Activated CD4-positive, alpha-beta T cell treated with anti-CD3 and anti-CD28 coated beads for 24 hours (primary cell): Measurements from ENCODE around the gene EXOC7.

Experiments
- DNase-seq, 2 donors: peaks; one replicate each; pipeline ENCODE4 v3.0.0-alpha.2; 2020; ENCODE audit warnings: low read depth in 2 of 2

EXOC7 gene

DNA sequence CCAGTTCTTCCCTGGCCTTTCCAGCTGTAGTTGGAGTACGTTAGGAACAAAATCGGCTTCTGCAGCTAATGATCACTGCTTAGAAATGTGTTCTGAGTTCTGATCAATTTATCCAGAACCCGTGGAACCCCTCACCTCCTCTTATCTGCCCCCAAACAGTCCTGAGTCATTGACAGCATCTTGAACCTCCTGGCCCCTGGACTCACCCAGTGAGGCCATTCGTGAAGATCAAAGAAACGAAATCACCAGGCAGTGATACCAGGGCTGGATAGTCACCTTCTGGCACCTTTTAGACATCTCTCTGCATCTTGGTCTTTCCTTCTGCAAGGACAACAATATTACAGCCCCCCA, 17.0 kb upstream of the EXOC7 start:
- no peak for DNase-seq

DNA sequence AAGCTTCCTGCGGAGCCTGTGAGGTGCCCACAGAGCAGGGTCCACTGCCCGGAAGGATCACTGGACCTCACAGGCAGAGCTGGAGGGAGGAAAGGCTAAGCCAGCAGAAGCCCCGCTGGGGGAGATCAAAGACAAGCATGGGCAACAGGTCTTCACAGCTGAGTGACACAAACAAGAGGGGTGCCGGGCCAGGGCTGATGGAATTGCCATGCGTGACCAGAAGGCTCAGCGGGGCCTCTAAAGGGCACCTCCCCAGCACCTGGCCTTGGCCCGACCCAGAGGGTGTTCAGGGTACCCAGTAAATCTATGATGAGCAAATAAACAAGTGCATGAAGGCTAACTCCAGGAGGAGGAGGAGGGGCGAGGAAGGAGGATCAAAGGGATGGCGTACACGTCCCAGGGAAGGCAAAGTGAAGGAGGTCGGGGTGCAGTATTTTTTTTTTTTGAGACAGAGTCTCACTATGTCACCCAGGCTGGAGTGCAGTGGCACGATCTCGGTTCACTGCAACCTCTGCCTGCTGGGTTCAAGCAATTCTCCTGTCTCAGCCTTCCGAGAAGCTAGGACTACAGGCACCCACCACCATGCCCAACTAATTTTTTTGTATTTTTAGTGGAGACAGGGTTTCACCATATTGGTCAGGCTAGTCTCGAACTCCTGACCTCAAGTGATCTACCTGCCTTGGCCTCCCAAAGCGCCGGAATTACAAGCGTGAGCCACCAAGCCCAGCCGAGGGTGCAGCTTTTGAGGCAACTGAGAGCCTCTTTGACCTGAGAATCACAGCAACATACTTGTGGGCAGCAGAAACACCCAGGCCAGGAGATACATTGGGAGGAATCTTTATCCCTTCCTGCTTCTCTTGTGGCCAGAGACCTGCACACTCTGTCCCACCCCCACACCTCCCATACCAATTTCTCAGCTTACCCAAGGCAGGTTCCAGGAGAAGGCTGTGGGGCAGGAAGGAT, 16.1 kb upstream of the EXOC7 start:
- DNase-seq, result no peak

DNA sequence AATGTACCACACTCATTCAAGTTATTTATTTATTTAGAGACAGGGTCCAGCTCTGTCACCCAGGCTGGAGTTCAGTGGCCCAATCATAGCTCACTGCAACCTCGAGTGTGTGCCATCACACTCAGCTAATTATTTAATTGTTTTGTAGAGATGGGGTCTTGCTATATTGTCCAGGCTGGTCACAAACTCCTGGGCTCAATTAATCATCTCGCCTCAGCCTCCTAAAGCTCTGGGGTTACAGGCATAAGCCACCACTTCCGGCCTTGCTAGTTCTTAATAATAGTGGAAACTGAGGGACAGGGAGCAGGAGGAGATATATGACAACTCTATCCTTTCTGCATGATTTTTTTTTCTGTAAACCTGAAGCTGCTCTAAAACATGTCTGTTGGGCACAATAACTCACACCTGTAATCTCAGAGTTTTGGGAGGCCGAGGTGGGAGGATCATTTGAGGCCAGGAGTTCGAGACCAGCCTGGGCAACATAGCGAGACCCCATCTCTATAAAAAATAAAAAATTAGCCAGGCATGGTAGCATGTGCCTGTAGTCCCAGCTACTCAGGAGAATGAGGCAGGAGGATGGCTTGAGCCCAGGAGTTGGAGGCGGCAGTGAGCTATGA, 11.7 kb upstream of the EXOC7 start:
- no peak for DNase-seq

DNA sequence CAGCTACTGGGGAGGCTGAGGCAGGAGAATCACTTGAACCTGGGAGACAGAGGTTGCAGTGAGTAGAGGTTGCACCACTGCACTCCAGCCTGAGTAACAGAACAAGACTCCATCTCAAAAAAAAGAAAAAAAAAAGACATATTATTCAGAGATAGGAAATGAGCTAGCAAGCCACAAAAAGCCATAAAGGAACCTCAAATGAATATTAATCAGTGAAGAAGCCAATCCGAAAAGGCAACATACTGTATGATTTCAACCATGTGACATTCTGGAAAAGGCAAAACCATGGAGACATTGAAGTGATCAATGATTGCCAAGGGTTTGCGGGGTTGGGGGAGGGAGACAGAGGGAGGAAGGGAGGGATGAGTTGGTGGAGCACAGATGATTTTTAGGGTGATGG, 8.4 kb upstream of the EXOC7 start:
- no peak for DNase-seq

DNA sequence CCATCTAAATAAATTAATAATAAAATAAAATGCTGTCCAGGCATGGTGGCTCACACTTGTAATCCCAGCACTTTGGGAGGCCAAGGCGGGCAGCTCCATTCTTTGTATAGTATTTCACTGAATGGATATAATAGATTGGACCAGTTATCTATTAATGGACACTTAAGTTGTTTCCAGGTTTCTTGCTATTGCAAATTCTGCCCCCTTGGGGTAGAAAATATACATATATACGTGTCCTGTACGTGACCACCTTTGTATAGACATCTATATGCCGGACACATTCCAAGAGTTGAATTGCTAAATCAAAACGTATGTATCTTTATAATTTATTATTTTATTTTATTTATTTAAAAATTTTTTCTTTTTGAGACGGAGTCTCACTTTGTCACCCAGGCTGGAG, 3.9 kb upstream of the EXOC7 start:
- no peak for DNase-seq

DNA sequence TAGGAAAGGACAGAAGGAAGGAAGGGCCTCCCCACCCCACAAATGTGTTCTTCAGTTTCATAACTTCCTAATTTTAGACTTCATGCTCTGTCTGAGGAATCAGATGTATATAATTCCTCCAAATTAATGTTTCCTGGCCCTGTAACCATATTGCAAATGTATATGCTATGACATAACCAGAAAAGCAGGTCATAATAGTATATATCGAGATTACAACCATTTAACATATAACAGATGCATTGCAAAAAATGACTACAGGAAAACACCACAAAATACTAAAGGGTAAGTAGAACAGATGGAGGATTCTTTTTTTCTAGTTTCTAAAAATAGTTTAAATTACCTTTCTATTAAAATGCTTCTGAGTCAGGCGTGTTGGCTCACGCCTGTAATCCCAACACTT, 3.1 kb upstream of the EXOC7 start:
- DNase-seq, result no peak

DNA sequence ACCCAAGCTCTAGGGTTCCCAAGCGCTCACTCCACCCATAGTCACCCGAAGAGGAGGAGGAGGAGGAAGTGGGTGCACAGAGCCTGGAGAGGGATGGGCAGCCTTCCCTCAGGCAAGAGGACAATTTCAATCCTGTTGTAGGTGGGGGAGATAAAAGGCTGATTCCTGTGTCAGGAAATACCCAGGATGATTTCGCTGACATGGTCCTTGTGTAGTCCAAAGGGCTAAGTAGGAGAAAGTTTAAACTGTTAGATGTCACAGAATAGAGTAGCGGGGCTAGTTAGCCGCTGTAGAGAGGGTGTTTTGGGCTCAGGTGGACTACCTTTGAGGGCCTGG, 1.3 kb upstream of the EXOC7 start:
- DNase-seq, result no peak

DNA sequence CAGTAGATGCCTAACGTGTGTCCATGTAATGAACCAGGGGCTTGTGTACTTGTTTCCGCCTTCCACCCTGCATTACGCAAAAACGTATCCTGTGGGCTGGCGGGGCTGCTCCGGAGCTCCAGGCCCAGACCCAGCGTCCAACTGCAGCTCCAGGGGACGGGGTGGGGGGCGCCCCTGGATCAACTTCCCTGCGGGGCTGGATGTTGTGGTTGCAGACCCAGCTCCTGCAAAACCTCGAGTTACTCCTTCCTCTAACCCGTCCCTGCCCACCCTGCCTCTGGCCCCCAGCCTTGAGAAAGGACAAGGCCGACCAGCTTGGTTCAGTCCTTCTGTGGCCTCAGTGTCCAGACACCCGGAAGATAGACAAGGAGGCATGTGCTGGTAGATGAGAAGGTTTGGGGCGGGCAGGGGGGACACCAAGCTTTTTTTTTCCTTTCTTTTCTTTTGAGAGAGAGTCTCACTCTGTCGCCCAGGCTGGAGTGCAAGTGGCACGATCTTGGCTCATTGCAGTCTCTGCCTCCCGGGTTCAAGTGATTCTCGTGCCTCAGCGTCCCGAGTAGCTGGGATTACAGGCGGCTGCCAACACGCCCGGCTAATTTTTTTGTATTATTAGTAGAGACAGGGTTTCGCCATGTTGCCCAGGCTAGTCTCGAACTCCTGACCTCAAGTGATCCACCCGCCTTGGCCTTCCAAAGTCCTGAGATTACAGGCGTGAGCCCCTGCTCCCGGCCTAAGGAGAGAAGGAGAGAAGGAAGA, 731 bp upstream of the EXOC7 start:
- DNase-seq, result no peak

DNA sequence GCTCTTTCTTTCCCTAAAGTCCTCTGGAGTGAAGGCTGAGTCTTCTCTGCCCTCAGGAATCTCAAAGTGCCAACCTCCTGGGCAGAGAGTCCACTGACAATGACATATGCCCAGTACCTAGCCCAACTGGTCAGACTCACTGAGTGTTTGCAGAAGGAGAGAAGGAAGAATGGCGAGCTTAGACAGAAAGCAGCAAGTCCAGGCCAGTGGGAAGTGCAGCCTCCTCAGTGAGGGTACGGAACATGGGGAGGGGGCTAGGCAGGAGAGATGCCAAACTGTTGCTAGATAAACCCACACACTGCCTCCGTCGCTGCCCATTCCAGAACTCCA, 678 bp downstream of the EXOC7 start:
- DNase-seq, result no peak

DNA sequence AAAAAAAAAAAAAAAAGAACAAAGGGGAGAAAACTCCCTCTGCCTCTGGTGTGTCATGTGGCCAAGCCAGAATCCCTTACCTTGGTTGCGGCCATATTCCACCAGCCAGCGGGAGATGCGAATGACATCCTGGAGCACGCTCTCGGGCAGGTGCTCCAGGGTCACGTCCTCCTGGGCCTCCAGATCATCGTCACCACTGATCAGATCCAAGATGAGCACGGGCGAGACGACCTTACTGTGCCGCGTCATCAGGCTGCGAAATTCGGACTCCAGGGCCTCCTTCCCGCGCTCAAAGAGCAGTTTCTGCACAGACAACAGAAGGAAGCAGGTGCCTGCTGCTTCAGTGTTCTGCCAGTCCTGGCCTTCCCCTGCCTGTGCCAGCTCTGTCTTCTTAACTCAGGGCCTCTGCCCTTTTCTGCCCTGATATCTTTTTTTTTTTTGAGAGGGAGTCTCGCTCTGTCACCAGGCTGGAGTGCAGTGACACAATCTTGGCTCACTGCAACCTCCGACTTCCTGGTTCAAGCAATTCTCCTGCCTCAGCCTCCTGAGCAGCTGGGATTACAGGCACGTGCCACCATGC, 5.8 kb downstream of the EXOC7 start:
- no peak for DNase-seq

DNA sequence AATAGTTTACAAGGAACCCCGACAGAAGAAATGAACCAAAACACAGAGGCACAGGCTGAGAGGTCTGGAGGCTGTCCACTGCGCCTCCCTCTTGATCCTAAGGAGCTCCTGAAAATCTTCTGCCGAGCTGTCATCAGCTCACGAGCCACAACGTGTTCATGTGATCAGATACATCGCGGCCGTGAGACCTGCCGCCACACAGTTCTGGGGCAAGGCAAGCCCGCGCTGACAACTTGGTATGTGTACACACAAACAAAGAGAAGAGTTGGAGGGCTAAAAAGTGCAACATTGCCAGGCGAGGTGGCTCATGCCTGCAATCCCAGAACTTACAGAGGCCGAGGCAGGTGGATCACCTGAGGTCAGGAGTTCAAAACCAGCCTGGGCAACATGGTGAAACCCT, 7.6 kb downstream of the EXOC7 start:
- no peak for DNase-seq

DNA sequence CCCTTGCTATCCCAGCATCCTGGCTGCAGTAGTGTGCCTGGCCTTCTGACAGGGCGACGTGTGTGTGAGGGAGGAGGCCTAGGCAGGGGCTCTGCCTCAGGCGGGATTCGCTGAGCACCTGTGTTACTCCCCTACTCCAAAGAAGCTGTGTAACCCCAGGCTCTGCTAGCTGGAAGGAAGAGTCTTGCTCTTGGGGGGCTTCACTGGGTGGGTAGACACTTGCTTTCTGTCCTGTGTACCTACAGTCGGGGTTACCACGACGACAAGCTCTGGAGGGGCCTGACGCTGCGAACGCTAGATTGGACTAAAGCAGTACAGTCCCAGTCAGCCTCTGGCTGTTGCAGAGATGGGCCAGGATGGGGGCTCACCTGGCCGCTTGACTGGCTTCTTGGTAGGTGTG, 9.5 kb downstream of the EXOC7 start:
- no peak for DNase-seq

DNA sequence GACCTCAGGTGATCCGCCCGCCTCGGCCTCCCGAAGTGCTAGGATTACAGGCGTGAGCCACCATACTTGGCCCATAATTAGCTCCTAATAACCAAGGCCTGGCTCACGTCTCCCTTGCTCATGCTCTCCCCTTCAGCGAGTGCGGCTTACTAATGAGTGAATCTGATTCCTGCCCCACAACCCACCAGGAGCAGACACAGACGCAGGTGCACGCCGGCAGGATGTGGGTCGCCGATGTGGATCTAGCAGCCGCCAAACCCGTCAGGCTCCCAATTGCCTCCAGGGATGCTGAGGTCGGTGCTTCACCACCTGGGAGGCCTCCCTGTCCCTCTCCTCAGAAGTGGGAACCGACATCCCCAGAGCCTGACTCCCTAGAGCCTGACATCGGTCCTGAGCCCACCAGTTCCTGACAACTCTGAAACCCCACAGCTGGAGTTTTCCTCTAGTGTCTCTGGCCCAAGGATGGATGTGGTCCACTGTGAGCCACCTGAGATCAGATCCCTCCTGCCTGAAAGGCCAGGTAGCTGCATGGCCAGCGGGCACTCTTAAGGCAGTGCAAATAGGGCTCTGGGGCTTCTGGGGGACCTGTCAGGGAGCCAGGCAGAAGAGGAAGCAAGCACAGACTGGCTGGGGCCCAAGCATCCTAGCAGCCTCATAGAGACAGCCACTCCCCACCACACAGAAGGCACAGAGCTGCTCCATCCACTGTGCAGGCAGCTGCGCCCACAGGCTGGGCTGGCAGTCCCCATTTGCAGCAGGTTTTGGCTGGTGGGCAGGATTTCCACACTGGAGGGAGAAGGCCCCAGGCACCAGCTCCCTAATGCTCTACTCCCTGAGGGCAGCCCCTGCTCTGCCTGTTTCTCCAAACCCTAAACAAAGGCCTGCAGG, 10.8 kb downstream of the EXOC7 start:
- no peak for DNase-seq

DNA sequence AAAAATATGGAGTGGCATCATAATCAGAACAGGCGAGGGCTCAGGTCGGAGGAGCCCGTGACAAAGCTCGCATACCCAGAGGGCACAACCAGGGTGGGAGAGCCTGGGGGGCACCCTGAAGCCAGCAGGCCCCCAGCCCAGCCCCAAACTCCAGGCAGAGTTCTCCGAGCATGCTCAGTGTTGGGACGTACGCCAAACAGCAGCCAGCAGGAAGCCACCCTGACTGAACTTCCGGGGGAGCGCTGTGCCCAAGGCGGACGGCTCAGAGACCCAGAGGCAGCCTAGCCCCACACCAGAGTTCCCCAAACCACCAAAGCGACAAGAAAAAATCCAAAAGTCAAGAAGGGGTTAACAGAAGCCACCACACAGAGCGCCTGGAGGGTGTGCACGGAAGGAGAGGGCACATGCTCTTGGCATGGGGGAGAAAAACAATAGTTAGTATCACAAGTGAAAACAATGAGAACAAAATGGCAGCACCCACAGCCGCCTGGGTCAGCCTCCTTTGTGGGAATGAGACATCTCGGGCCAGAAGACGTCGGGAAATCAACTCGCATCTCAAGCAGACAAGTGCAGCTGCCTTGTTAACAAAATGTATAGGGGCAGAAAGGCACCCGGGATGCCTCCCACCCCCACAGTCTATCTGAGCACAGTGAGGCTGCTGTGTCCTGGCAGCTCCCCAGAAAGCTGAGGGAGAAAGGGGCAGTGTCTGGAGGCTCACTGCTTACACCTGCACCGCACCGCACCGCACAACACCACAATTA, 11.9 kb downstream of the EXOC7 start:
- no peak for DNase-seq

DNA sequence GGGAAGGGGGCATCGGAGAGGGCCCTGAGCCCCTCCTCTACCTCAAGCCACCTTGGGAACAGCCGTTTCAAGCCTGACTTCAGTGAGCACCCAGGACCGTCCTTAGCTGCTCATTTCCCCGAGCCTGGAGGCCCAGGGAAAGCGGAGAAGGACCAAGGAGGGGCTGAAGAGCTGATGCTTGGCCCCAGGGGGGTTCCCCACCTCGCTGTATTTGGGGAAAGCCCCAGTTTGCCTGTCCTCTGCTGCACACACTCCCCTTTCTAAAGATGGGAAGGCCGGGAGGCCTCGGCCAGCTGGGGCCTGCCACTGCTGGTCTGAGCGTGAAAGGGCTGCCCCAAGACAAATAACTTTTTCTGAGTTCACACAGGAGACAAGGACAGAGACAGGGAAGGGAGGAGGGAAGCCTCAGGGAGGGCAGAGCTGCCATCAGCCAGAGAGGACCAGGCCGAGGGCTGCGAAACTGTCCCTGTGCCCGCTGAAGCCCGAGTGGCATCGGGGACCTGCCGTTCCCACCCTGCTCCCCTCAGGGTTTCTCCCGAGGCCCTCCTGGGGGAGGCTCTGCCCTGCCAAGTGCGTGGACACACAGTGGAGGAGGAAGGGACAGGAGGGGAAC, 13.0 kb downstream of the EXOC7 start:
- DNase-seq, result no peak

DNA sequence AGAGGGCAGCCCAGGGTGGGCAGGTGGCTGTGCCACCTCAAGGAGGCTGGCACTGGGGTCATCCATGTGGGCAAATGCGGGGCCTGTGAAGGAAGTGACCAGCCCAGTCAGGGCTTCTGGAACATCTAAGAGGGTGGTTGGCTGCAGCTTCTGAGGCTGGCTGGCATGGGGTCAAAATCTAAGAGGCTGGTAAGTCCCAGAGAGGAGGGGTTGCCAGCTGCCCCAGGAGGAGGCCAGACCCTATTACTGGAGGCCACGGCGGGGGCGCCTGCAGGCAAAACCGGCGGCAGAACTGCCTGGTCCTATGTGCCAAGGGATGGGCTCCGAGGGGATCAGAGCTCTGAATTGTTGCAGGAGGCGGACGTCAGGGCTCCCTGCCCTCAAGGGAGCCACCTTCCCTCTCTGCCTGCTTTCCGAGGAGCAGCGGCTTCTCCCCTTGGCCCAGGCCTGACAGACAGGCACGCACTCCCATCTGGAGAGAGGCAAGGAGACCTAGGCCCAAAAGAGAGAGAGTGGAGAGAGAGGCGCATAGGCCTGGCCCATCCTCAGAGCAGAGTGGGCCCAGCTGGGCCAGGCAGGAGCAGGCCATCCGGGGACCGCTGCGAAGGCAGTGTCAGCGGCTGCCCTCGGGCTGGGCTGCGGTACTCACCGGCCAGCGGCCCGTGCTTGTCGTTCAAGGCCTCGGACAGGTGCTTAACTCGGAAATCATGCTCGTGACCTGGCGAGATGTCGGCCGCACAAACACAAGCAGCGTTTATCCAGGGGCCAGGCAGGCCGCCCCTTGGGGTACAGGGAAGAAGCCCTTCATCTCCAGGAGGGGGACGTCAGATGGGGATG, 13.7 kb downstream of the EXOC7 start:
- DNase-seq, result no peak

DNA sequence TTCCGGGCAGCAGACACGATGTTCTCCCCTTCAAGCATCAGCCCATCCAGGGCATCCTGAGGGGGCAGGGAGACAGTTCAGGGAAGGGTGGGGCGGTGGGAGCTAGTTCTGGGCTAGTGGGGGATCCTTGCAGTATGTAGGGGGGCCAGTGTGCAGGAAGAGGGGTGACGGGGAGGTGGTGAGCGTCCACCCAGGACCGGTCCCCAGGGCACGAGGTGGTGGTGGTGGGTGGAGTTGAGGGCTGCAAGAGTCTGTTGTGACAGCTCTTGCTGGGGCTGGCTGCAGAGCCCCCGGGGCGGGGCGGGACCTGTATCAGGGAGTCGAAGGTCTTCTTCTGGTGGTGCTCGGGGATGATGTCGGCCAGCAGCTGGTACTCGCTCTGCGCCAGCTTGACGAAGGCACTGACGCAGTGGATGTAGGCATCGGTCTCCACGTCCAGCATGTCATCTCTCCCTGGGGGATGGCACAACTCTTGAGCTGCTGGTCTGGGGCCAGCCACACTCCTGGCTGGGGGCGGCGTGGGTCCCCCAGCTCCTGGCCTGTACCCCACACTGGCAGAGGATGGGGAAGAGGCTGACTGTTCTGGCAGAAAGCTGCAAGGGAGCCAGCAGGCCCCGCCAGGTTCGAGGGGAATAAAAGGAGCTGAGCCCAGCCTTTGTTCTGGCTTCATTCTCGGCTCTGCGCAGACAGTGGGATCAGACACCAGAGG, 14.6 kb downstream of the EXOC7 start:
- no peak for DNase-seq

DNA sequence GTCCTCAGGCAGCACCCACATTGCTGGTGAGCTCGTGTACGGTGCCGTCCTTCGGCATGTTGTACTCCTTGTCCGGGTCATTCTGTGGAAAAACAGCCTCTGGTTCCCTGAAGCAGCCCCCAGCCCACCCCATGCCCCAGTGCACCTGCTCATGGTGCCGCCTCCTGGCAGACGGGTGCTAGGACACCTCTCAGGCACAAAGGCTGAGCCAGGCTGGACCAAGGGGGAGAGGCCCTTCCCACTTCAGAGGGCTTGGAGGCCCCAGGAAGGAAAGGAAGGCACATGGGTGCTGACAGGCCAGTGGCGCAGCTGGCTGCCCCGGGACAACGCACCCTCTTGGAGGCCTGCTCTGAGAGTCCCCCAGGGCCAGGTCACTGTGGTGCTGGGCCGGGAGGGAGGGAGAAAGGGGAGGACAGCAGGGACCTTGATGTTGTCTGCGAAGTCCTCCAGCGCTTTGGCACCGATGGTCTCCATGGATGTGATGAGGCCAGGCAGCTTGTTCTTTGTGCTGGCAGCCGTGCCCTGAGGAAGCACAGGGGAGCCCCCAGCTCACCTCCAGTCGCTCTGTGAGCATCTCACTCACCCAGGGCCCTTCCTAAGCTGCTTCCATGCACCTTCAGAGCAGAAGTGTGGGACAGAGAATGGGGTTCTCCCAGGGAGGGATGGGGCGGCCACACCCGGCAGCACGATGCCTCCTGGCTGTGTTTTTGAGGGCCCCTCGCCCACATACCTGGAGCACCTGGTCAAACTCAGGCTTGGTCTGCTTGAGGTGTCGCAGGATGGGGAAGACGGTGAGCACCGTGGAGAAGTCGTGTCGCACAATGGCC, 15.3 kb downstream of the EXOC7 start:
- DNase-seq, result no peak
